ENCODE results near the gene VAMP8. TPM values are rescaled to one million over a fixed set of nuclear protein-coding genes. Genes with fewer than 3 reads are reported as not detected.

The VAMP8 gene
- total and polyA plus RNA-seq, 2 of the 8 experiments (the other 6 are each of a cell fraction or from before 2014, with no cell fraction given), result 34.4 to 69.7 TPM

- no peak overlapping the region for H3K23ac ChIP-seq (ENCODE audit: insufficient read length)
- H3K9ac ChIP-seq (replicated peaks in 1 of 4; ENCODE audit: extremely low read depth in 1 of 4, low read depth in 3 of 4, low read length in 3 of 4), result peak overlapping the region in 1 of 4 experiments; percentile 51; a peak in 1 of 7 replicates
- peaks cover 0 to 18% of the 10 kb centered on the region in 2 experiments; a peak in 3 of 4 replicates for H3K79me2 ChIP-seq (ENCODE audit: control insufficient read depth in 1 of 2, insufficient read depth in 2 of 2, low read length in 2 of 2)
- no peak overlapping the region for H2AFZ ChIP-seq (ENCODE audit: low read length)
- H3K18ac ChIP-seq (ENCODE audit: extremely low read depth, low read length), result no peak overlapping the region
- WGBS, 2 experiments (ENCODE audit: extremely low coverage in 1 of 2, insufficient coverage in 1 of 2, insufficient read length in 1 of 2, insufficient replicate concordance in 2 of 2, low coverage in 1 of 2, low lambda C conversion rate in 2 of 2, missing lambda C conversion rate in 1 of 2), result 92% methylated on average over 3 of the region's 3 CpGs; no CpG with 5 or more reads in 1 of the 2 experiments
- FAIRE-seq (no peak), DNase-seq (ENCODE audit: low read depth in 1 of 2, low spot score in 2 of 2) (no peak)
- no peak overlapping the region for H4K5ac ChIP-seq (ENCODE audit: insufficient read length, low read depth, low read length)
- CTCF ChIA-PET (ENCODE audit: partially characterized antibody), result interaction anchor here (0.6 to 2.5 kb wide), 3 partner anchors 35 to 275 kb away, joined by 3 to 6 read pairs (median 3); no protein-coding TSS in a partner anchor
- POLR2A ChIA-PET (ENCODE audit: partially characterized antibody), result interaction anchor here (0.6 to 3.8 kb wide), 10 partner anchors 9 to 242 kb away, joined by 3 to 39 read pairs (median 5); partner anchors contain the start of genes C2orf68, ELMOD3, MAT2A and RETSAT
- H3K36me3 ChIP-seq (ENCODE audit: control insufficient read depth in 2 of 4, insufficient read depth in 4 of 4, low read length in 3 of 4), result peaks cover 4 to 21% (median 7%) of the 10 kb centered on the region in 4 experiments; a peak in 4 of 8 replicates
- peak overlapping the region; percentile 78 to 98 for H3K4me2 ChIP-seq (ENCODE audit: insufficient read depth in 1 of 2, low read depth in 2 of 2, low read length in 2 of 2)
- peaks cover 2 to 9% of the 10 kb centered on the region in 2 experiments for H4K20me1 ChIP-seq (replicated peaks in 1 of 2; ENCODE audit: control insufficient read depth in 1 of 2, insufficient read depth in 2 of 2, low read length in 2 of 2)
- H4K8ac ChIP-seq (ENCODE audit: extremely low read depth, insufficient read depth, low read length), result no peak overlapping the region
- no peaks in the 10 kb centered on the region for H3K27me3 ChIP-seq (replicated peaks in 1 of 4; ENCODE audit: control insufficient read depth in 3 of 4, extremely low read depth in 1 of 4, insufficient read depth in 3 of 4, low read length in 3 of 4)
- no peak overlapping the region for H4K91ac ChIP-seq (replicated peaks; ENCODE audit: insufficient read length, low read length)
- no peak overlapping the region for H2AK5ac ChIP-seq (ENCODE audit: low read depth, low read length)
- H2BK15ac ChIP-seq (ENCODE audit: low read length), result no peak overlapping the region
- no peak overlapping the region for H3K27ac ChIP-seq (ENCODE audit: low read depth, low read length)
- no peak overlapping the region for H2BK12ac ChIP-seq (ENCODE audit: low read depth, low read length)
- peaks cover 4% of the 10 kb centered on the region; the same call in 1 of the 2 replicates for H3K79me1 ChIP-seq (ENCODE audit: low read depth, low read length)
- H3K4me3 ChIP-seq (ENCODE audit: extremely low read depth in 1 of 4, insufficient read depth in 2 of 4, low read depth in 3 of 4, low read length in 4 of 4), result peak overlapping the region; percentile 77 to 88 (median 84); a peak in 7 of 8 replicates
- no peaks in the 10 kb centered on the region for H3K9me3 ChIP-seq (ENCODE audit: insufficient read depth in 2 of 2, low read depth in 1 of 2, low read length in 1 of 2)
- no peak overlapping the region for H3K4ac ChIP-seq (replicated peaks; ENCODE audit: insufficient read length, low read depth, low read length)
- no peak overlapping the region for H2BK5ac ChIP-seq (ENCODE audit: low read depth, low read length)
- H3K14ac ChIP-seq (ENCODE audit: insufficient read length), result no peak overlapping the region
- no peak overlapping the region for H2BK20ac ChIP-seq (ENCODE audit: low read length)
- peaks cover 0 to 14% (median 4%) of the 10 kb centered on the region in 4 experiments; a peak in 6 of 7 replicates for H3K4me1 ChIP-seq (replicated peaks in 1 of 4; ENCODE audit: control insufficient read depth in 3 of 4, insufficient read depth in 4 of 4, low read length in 3 of 4)
- peaks cover 14% of the 10 kb centered on the region for H3K23me2 ChIP-seq (ENCODE audit: low read depth, low read length)
- H3K56ac ChIP-seq (replicated peaks; ENCODE audit: insufficient read length, low read depth, low read length), result no peak overlapping the region
- H2BK120ac ChIP-seq (replicated peaks; ENCODE audit: low read depth, low read length), result no peak overlapping the region
- TF ChIP-seq KDM4A (IDR thresholded peaks at IDR 0.05; ENCODE audit: low read depth, low read length, severe bottlenecking) (no peak), SP1 (IDR thresholded peaks at IDR 0.05; ENCODE audit: low read depth, low read length) (no peak), TEAD4 (IDR thresholded peaks at IDR 0.05; ENCODE audit: low read depth, low read length) (no peak), EP300 (IDR thresholded peaks at IDR 0.05; ENCODE audit: borderline replicate concordance in 1 of 2, low read depth in 2 of 2, low read length in 2 of 2) (no peak), USF2 (IDR thresholded peaks at IDR 0.05; ENCODE audit: low read length) (no peak), KDM5A (IDR thresholded peaks at IDR 0.05; ENCODE audit: low read length) (no peak), RAD21 (IDR thresholded peaks at IDR 0.05 in 1 of 2, conservative IDR thresholded peaks at IDR 0.05 in 1 of 2; ENCODE audit: low read depth in 2 of 2, low read length in 2 of 2) (no peak), TBP (IDR thresholded peaks at IDR 0.05; ENCODE audit: low read depth, low read length) (no peak), POU5F1 (IDR thresholded peaks at IDR 0.05; ENCODE audit: low read depth, low read length) (no peak), RFX5 (IDR thresholded peaks at IDR 0.05; ENCODE audit: borderline replicate concordance, low read depth, low read length) (no peak)
Observed at GRCh38 chr2:85596486-85597143, 19.2 kb downstream of the VAMP8 start.

Data from H1 (cell line).